NCI-H187 treated with DMSO at 0.1 percent for 48 hours (cell line): ENCODE data around the gene RGS12.
A peak's percentile ranks its signal among the peaks of the same experiment; 100 is the strongest.

ENCODE experiments used
- DNase-seq: peaks from one replicate; lab custom pipeline; 2025; lab: John Stamatoyannopoulos, UW

Gene RGS12

DNA sequence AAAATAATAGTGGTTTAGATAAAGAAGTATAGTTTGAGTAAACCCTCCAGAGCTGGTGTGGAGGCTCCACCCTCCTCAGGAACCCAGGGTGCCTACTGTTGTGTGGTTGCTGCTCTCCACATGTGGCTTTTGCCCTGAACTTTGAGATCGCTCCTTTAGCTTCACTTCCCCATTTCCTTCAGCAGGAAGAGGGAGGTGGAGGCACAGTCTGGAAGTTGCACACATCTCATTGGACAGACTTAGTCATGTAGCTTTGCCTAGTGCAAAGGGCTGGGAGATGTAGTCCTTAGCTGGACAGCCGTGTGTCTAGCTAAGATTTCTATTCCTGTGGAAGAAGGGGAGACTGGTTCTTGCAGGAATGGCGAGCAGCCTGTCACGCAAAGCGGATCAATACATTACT lies 37.9 kb downstream of the RGS12 start:
- no peak for DNase-seq

DNA sequence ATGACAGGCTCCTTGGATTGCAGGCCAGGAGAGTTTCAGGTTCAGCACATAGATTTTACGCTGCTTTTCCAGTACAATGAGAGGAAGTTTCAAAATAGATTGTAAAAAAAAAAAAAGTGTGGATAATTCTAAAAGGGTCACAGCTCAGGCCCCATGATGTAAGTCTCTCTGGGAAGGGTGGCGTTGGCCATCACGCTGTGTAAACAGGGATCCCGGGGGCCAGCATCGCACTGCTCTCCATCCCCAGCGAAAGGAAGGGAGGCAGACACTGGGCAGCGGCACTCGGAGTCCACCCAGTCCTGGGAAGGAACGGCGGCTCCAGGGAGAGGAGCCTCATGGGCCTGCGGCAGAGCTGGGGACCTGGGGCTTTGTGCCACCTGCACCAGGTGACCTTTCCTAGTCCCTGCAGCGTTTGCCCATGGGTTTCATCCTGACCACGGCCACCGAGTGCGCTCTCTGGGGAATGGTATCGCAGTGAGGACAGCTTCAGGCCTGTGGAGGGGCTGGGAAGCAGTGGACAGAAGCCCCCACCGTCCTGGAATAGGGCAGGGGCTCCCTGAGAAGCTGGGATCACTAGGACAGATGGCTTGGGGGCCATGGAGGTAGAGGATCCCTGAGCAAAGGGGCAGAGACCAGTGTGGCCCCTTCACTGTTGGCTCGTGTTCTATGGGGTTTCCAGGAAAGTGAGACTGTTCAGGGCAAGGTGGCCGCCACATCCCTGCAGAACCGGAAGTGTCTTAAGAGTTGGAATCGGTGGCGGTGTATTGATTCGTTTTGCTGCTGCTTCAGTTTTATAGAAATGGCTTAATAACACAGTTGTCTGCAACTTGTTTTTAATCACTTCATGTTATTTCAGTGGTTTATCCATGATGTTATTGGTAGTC lies 38.9 kb downstream of the RGS12 start:
- no peak for DNase-seq

DNA sequence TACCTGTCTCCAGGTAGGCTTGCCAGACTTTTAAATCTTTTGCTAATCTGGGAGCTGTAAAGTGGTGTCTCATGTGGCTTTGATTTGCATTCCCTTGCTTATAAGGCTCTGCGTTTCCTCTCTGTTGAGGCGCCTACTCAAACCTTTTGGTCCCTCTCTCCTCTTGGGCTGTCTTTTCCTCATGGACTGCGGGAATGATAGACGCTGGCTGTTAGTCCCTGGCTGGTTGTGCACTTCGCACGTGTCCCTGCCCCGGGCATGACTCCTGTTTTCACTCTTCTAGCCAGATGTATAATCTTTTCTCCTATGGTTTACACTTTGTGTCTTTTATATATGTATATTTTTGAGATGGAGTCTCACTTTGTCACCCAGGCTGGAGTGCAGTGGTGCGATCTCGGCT lies 39.7 kb downstream of the RGS12 start:
- no peak for DNase-seq

DNA sequence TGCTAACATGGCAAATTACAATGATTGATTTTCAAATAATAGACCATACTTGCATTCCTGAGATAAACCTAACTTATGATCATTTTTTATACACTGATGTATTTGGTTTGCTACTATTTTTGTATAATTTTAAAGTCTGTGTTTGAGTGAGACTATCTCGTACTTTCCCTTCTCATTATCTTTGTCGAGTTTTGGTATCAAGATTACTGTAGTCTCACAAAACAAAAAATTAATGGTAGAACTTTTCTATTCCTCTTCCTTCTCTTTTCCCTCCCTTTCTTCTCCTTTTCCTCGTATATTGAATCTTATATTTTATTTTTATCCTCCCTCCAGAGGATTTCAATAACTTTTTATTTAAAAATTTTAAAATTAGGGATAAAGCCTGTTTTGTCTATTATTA lies 41.5 kb downstream of the RGS12 start:
- no peak for DNase-seq

DNA sequence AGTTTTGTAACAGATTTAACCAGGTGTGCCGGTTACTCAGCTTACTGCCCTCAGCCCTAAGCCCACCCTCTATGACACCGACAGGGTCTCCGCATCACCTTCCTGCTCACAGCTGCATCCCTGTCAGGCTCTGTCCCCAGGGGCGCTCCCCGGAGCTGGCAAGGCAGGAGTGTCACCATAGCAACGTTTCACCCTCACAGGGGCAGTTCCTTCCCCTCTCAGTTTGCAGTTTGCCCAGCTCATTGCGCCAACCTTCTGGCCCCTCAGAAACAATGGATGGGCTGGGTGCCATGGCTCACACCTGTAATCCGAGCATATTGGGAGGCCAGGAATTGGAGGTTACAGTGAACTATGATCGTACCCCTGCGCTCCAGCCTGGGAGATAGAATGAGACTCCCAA lies 42.6 kb downstream of the RGS12 start:
- no peak for DNase-seq

DNA sequence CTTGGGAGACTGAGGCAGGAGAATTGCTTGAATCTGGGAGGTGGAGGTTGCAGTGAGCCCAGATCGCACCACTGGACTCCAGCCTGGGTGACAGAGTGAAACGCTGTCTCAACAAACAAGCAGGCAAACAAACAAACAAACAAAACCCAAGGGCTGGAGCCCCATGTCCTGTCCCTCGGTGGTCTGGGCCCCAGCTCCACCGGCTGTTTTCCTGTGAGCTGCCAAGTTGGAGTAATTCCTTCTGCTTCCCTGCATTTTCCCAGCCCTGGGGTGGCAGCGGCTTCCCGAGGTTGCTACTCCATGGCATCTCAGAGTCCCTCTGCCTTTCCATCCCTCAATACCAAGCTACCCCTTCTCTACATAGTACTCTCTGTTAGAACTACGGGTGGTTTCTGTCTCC lies 43.2 kb downstream of the RGS12 start:
- DNase-seq, result no peak

DNA sequence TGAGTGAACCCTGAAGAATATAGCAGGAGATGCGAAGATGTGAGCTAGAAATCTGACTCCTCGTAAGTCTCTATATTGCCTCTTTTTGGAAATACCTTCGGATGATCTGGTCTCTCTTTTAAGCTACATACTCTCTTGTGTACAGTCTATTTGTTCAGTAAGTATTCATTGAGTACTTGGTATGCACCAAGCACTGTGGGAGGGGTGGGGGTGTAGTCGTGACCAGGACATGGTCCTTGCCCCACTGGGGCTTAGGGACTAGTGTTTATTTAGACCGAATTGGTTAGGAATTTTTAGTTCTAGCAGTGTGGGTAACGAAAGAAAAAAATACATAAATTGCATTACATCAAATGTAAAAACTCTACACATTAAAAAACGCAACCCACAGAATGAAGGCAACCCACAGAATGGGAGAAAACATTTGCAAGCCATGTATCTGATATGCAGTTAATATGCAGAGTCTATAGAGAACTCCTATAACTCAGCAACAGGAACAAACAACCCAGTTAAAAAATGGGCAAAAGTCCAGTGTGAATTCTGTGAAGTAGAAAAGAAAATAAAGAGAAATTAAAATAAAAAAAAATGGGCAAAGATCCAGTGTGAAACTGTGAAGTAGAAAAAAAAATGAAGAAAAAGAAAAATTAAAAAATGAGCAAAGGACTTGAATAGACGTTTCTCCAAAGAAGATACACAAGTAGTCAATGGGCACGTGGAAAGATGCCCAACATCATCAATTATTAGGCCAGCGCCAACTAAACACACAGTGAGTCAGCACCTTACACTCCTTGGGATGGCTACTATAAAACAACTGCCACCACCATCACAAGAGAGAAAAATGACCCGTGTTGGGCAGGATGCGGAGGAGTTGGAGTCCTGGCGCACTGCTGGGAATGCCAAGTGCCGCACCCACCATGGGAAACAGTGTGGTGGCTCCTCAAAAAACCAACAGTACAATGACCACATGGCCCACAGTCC lies 43.8 kb downstream of the RGS12 start:
- DNase-seq, result no peak

DNA sequence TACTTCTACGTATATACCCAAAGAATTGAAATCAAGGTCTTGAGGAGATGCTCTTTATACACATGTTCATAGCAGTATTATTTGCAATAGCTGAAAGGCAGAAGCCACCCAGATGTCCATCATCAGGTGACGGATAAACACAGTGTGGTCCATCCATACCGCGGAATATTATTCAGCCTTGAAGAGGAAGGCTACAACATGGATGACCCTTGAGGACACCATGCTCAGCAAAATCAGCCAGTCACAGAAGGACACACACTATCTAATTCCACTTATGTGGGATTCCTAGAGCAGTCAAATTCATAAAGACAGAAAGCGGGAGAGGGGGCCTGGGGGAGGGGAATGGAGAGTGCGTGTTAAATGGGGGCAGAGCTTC lies 44.5 kb downstream of the RGS12 start:
- DNase-seq, result no peak

DNA sequence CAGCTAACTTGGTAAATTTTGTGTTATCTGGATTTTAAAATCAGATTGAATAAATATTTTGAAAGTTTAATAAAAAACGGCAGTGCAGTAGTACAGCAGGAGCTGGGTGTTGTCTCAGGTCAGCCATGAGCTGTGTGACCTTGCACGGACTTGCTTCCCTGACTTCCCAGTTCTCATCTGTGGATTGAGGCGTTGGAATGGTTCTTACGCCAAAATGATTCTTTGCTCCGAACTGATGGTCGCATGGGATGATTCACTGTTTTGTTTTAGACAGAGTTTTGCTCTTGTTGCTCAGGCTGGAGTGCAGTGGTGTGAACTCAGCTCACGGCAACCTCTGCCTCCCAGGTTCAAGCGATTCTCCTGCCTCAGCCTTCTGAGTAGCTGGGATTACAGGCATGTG lies 45.0 kb downstream of the RGS12 start:
- no peak for DNase-seq

DNA sequence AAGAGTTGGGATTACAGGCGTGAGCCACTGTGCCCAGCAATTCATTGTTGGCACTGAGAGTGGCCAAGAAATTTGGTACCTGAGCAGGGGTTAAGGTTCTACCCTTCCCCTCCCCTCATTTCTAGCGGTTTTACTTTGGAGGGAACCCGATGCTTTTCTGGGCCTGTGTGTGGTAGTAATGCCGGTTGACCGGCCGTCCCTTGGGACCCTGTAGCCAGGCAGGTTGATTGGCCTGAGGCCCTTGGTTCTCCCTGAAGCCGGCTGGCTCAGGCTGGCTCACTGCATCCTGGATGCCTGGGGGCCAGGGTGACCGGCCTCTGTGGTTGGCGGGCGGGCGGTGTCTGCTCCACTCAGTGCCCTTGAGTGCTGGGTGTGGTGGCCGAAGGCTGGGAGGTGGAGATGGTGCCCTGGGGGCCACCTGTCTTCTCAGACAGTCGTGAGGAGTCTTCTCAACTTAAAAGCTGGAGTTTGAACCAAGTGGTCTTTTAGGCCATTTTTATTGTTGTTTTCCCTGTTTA lies 45.6 kb downstream of the RGS12 start:
- no peak for DNase-seq

DNA sequence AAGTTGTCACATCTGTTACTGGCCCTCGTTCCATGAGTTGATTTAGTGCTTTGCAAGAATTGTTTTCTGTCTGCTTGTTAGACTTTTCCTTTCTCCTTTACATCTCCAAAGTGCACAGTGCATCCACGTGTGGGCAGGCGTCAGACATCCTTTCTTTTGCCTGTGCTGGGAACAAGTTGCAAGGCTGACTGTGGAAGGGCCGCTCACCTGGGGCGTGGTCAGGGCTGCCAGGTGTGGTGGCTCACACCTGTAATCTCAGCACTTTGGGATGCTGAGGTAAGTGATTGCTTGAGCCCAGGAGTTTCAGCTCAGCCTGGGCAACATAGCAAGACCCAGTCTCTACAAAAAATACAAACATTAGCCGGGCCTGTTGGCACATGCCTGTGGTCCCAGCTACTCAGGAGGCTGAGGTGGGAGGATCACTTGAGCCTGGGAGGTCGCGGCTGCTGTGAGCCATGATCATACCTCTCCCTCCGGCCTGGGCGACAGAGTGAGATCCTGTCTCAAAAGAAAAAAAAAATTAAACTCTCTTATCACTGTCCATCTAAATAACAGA lies 46.2 kb downstream of the RGS12 start:
- no peak for DNase-seq

DNA sequence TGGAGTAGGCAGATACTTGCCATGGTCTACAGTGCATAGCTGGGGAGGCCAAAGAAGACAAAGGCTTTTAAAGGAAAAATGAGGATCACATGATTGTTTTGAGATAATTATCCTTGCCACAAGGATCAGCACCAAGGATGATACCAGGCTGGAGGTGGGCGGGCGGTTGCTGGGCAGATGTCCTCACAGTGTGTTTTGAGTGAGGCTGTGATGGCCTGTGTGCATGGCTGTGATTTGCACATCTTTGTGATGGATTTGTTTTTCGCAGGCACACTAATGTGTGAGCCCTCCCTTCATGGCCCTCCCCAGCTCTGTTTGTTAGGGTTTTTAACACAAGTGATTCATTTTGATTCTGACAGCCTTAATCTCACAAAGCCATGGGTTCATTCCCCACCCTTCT lies 46.8 kb downstream of the RGS12 start:
- DNase-seq, result no peak

DNA sequence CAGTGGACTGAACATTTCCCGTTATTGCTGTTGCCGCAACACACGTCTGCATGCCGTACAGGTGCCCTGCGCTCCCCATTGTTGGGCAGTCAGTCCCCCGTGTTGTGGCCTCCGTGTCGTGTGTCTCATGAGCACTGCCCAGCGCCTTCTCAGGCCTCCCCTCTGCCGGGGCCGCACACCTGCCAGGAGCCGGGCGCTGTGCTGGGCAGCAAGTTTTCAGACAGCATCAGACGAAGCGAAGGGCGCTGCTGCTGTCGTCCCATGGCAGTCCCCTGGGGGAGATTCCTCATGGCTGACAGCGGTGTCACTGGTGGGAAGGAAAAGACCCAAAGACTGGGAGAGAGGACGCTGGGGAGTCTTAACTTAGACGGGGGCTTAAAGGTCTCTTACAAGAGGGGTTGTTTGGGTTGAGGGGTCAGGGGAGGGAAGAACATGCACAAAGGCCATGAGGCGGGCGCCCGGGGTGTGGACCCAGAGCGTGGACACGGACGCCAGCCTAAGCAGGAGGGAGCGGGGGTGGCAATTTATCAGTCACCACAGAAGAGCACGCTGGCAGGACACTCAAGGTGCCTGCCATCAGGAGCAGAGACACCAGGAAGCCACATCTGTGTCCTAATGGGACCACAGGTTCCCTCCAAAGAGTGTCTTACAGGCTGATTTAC lies 47.3 kb downstream of the RGS12 start:
- DNase-seq, result no peak

DNA sequence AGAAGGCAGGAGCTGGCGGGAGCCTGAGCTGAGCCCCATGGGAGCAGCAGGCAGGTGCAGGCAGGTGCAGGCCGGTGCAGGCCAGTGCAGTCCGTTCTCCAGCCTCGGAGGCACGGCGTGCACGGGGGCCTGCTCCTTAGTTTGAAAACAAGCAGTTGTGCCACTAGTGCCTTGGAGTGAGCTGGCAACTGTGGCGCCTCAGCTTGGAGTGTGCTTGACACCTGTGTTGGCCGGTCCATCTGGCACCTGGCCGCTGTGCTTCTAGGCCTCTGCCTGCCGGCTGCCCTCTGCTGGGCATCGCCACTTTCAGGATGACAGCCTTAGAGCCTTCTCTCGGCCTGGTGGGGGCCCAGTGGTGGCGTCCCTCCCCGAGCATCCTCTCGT lies 47.9 kb downstream of the RGS12 start:
- DNase-seq, result peak; percentile 46

DNA sequence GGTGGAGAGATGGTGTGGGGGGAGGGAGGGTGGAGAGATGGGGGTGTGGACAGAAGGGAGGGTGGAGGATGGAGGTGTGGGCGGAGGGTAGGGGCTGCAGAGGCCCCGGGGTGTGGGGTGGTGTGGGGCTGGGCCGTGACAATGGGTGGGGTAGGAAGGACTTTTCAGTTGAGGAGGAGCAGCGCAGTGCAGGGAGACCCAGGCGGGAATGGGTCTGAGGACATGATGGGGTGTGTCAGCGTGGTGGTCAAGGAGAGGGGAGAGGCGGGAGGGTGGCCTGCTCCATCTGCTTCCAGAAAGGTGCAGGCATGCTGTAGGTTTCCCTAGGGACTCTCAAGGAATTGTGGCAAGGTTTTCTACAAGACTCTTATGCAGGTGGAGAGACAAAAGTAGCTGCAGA lies 48.9 kb downstream of the RGS12 start:
- DNase-seq, result no peak

DNA sequence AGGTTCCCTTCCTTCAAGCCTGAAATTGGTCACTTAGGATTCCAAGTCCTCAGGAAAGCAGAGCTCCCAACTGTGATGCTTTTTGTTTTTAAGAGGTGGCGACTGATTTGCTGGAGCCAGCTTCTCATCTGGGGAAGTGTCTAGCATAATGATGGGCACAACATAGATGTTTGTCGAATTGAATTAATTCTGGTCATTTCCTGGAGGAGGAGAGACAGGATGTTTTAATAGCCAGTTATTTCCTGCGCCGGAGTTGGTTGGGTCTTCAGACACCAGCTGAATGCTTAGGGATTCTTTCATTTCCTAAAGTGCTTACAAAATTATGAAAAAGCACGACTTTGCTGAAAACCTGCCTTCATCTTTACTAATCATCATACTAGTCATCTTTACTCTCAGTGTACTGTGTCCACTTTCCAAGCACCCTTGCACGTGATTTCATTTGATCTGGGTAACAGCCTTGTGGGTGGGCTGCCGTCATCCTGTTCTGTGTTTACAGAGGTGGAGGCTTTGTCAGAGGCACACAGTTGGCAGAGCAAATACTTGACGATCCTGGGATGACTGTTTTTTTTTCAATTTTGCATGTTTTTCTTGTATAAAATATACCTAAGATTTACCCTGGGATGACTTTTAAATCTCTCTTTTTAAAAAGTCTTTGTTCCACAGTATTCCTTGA lies 49.5 kb downstream of the RGS12 start:
- no peak for DNase-seq
